Peyer's patch (tissue), 4 donors: ENCODE measurements around the gene RAB28.

Source experiments
- POLR2A ChIP-seq, 2 donors: fragments of 450-650 bp; IDR thresholded peaks; one replicate each; pipeline ENCODE4 v1.5.1; 2017; ENCODE audit warnings: antibody characterized with exemption in 2 of 2, mild to moderate bottlenecking in 2 of 2, moderate library complexity in 2 of 2
- TF ChIP-seq, protein P1 (sequence below), 6 experiments: fragments of 450-650 bp in 4 of 6; fragments of 200-600 bp in 2 of 6; sonication (generic) in 1 of 6; IDR thresholded peaks; one replicate each; pipeline ENCODE4 v1.5.1; 2017 to 2019; ENCODE audit warnings: antibody characterized with exemption in 6 of 6, mild to moderate bottlenecking in 3 of 6, moderate library complexity in 1 of 6

DNA sequence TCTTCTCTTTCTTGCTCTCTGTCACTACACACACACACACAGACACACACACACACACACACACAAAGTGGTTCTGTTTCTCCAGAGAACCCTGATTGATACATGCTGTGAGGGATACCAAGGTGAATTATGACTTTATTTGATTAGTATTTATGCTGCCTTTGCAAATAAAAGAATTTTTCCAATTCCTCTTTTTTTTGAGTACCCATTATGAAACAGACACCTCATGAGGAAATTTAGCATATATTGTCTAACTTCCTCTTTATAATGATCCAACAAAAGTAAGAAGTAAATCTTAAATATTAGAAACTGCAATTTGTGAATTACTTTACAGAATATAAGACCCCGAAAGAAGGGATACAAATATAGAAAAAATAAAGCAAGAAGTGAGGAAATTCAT is 14.3 kb upstream of the RAB28 start:
- TF ChIP-seq, protein P1, sequence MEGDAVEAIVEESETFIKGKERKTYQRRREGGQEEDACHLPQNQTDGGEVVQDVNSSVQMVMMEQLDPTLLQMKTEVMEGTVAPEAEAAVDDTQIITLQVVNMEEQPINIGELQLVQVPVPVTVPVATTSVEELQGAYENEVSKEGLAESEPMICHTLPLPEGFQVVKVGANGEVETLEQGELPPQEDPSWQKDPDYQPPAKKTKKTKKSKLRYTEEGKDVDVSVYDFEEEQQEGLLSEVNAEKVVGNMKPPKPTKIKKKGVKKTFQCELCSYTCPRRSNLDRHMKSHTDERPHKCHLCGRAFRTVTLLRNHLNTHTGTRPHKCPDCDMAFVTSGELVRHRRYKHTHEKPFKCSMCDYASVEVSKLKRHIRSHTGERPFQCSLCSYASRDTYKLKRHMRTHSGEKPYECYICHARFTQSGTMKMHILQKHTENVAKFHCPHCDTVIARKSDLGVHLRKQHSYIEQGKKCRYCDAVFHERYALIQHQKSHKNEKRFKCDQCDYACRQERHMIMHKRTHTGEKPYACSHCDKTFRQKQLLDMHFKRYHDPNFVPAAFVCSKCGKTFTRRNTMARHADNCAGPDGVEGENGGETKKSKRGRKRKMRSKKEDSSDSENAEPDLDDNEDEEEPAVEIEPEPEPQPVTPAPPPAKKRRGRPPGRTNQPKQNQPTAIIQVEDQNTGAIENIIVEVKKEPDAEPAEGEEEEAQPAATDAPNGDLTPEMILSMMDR (IDR thresholded peaks at IDR 0.05), result no peak
- TF ChIP-seq POLR2A (IDR thresholded peaks at IDR 0.05), result no peak
